GM21515 (cell line): Measurements from ENCODE around the gene TNFRSF11A.

Source experiments
- ATAC-seq: cut with Tn5 transposase; IDR thresholded peaks from one replicate; pipeline ENCODE4 v1.9.1; 2021; ENCODE audit not compliant: unreplicated experiment

TNFRSF11A gene

GRCh38 chr18:62324181-62324828 is 805 bp upstream of the TNFRSF11A start:
- ATAC-seq = no peak

GRCh38 chr18:62325806-62326645 is 916 bp downstream of the TNFRSF11A start:
- no peak for ATAC-seq

GRCh38 chr18:62326646-62327348 is 1.7 kb downstream of the TNFRSF11A start:
- ATAC-seq = no peak

GRCh38 chr18:62327977-62328376 is 2.9 kb downstream of the TNFRSF11A start:
- no peak for ATAC-seq

GRCh38 chr18:62328586-62329525 is 3.7 kb downstream of the TNFRSF11A start:
- ATAC-seq = no peak

- ATAC-seq = no peak
Observed at GRCh38 chr18:62329691-62330454, 4.8 kb downstream of the TNFRSF11A start.

GRCh38 chr18:62330650-62331049 is 5.5 kb downstream of the TNFRSF11A start:
- no peak for ATAC-seq

GRCh38 chr18:62331581-62332356 is 6.7 kb downstream of the TNFRSF11A start:
- ATAC-seq = no peak

GRCh38 chr18:62332431-62332830 is 7.3 kb downstream of the TNFRSF11A start:
- ATAC-seq = no peak

GRCh38 chr18:62332964-62333695 is 8.0 kb downstream of the TNFRSF11A start:
- no peak for ATAC-seq

- no peak for ATAC-seq
Observed at GRCh38 chr18:62334120-62334519, 9.0 kb downstream of the TNFRSF11A start.

- no peak for ATAC-seq
Observed at GRCh38 chr18:62335494-62335893, 10.4 kb downstream of the TNFRSF11A start.

- ATAC-seq = no peak
Observed at GRCh38 chr18:62336618-62337017, 11.5 kb downstream of the TNFRSF11A start.

- ATAC-seq = no peak
Observed at GRCh38 chr18:62337336-62337735, 12.2 kb downstream of the TNFRSF11A start.

GRCh38 chr18:62338446-62339105 is 13.5 kb downstream of the TNFRSF11A start:
- no peak for ATAC-seq

- no peak for ATAC-seq
Observed at GRCh38 chr18:62339106-62339988, 14.2 kb downstream of the TNFRSF11A start.

- ATAC-seq = no peak
Observed at GRCh38 chr18:62340996-62341395, 15.9 kb downstream of the TNFRSF11A start.
